Choroid plexus epithelial cell (primary cell): Measurements from ENCODE around the gene DLGAP1.

Source experiments
- DNase-seq: peaks from one replicate; pipeline ENCODE4 v3.0.0-alpha.2; 2010; ENCODE audit warnings: low read depth
- H3K4me3 ChIP-seq: 2 replicates; pipeline ENCODE4 v1.5.1; 2011; ENCODE audit warnings: low read depth, mild to moderate bottlenecking, control low read depth, low read length, moderate library complexity
- TF ChIP-seq, protein P1 (sequence below): conservative IDR thresholded peaks from 2 replicates; pipeline ENCODE4 v1.5.1; 2011; ENCODE audit warnings: low read depth, mild to moderate bottlenecking, control low read depth, inconsistent platforms, low read length, moderate library complexity

Gene DLGAP1

DNA sequence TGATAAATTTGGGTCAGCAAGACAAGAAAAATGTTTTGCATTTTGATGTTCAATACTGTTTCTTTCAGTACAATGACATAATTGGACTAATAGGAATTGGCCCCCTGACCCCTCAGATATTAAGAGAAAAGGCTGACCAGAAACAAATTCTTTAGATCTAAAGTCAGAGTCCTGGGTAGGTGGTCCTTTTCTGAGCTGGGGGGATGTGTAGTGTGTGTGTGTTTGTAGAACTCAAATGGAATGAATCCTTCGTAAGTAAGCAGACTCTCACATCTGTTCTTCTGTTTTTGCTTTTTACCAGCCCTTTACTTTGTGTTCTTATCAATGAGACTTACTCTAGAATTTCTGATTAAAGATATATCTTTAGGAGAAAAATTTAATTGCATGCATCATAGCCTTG lies 677.4 kb downstream of the DLGAP1 start:
- H3K4me3 ChIP-seq = no peak overlapping the region
- DNase-seq = no peak
- TF ChIP-seq, protein P1, sequence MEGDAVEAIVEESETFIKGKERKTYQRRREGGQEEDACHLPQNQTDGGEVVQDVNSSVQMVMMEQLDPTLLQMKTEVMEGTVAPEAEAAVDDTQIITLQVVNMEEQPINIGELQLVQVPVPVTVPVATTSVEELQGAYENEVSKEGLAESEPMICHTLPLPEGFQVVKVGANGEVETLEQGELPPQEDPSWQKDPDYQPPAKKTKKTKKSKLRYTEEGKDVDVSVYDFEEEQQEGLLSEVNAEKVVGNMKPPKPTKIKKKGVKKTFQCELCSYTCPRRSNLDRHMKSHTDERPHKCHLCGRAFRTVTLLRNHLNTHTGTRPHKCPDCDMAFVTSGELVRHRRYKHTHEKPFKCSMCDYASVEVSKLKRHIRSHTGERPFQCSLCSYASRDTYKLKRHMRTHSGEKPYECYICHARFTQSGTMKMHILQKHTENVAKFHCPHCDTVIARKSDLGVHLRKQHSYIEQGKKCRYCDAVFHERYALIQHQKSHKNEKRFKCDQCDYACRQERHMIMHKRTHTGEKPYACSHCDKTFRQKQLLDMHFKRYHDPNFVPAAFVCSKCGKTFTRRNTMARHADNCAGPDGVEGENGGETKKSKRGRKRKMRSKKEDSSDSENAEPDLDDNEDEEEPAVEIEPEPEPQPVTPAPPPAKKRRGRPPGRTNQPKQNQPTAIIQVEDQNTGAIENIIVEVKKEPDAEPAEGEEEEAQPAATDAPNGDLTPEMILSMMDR = no peak

DNA sequence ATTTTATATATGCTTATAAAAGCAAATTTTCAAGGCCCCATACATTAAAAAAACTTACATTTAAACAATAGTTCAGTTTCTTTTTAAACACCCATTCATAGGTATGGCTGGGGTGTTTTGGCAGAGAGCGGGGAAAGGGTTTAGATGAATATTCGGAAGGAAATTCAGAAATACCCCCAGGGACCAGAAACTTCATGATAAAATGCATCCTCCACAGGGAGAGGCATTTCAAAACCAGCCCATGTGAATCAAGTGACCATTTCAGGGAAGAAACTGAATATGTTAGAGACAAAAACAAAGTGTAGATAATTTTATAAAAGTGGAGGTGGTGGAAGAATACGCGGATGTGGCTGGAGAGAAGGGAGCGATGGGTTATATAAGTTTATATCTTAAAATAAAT lies 678.0 kb downstream of the DLGAP1 start:
- TF ChIP-seq, protein P1 = no peak
- H3K4me3 ChIP-seq = no peak overlapping the region
- no peak for DNase-seq

DNA sequence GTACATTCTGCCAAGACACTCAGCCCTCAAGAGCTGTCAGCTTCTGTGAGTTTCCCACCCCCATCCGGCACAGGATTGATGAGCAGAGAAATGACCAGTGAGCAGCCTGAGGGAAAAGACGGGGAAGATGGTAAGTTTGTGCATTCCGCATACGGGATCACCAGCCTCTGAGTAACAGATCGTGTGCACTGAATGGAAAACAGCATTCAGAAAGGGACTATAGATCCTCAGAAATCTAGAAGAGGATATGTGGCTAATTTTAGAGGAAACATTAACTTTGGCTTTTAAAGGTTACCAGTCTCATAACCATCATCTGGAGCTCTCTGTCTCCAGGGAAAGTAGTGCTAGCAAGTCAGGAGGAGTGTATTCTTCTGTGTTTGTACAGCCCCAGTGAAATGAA lies 679.1 kb downstream of the DLGAP1 start:
- TF ChIP-seq, protein P1 = no peak
- H3K4me3 ChIP-seq = no peak overlapping the region
- no peak for DNase-seq

DNA sequence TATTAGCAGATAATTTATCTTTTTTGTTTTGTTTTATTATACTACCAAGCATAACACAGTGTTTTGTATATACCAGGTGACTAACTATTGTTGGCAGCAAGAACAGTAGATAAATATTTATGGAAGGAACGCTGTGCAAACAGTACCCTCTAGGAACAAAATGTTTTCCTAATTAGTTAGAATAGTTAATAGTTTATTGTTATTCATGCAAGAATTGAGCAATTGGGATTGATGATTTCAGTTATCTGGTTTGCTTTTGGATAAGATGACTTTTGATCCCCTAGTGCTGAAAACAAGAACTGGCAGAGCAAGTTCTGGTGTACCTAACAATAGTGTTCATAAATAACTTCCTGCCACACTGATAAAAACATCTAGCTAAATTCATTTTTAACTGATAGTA lies 681.8 kb downstream of the DLGAP1 start:
- H3K4me3 ChIP-seq = no peak overlapping the region
- TF ChIP-seq, protein P1 = no peak
- peak; percentile 5 for DNase-seq

DNA sequence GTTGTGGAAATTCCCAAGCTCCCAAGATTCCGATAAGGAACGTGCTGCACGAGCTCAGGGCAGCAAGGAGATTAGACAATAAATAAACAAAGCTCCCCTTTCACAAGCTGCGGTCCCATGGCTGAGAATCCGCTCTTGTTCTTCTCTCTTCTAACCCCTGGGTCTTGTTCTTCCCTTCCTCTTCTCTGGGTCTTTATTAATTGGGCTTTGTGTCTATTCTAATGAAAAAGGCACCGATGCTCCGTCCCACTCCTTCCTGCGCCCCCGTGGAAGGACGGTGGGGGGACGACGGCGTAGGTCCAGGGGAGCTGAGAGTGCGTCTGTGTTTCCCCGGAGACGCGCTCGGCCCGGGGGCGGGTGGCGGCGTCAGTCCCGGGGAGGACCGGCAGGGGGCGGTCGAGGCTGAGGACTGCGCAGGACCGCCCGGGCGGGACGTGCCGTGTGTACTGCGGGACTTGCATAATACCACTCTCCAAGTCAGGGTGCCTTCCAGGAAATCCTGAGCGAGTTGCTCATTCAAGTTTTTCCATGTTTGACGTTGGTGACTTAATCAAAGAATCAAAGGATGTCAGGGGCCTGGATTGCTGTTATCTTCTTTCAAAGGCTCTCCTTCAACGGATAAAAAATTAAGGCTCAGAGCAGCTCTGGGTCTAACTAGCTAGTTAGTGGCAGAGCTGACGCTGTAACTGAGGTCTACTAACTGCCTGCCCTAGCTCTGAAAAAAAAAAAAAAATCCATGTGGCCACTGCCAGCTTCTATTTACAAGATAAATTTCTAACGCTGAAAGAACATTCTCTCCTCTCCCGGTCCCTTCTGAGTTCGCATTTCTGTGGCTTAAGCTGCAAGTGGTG lies 683.8 kb downstream of the DLGAP1 start:
- TF ChIP-seq, protein P1 = peak; percentile 78
- DNase-seq = peak; percentile 95
- H3K4me3 ChIP-seq = peak overlapping the region; percentile 46

DNA sequence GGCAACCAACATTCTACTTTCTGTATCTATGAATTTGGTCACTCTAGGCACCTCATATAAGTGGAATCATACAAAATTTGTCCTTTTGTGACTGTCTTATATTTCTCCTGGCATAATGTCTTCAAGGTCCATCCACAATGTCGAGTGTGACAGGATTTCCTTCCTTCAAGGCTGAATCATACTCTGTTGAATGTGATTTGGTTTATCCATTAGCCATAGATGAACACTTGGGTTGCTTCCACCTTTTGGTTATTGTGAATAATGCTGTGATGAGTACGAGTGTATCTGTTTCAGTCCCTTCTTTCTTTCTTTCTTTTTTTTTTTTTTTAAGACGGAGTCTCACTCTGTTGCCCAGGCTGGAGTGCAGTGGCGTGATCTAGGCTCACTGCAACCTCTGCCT lies 693.8 kb downstream of the DLGAP1 start:
- H3K4me3 ChIP-seq = no peak overlapping the region
- no peak for DNase-seq
- TF ChIP-seq, protein P1 = no peak

DNA sequence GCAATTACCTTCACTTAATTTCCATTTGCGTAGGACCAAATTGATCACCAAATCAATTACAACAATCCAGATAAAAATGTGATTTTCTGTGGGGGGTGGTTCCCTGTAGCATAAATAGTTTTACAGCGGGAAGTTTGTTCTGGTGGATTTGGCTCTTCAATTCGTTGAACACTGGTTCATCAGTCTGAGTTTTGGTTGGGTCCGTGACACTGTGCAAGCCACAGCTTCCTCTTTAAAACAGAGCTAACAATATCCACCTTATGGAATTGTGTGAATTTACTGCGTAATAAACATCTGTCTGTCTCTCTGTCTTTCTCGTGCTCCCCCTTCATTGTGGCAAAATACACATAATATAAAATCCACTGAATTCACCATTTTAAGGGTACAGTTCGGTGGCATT lies 694.4 kb downstream of the DLGAP1 start:
- no peak for DNase-seq
- H3K4me3 ChIP-seq = no peak overlapping the region
- TF ChIP-seq, protein P1 = no peak
